HEK293 (cell line): ENCODE results near the gene SVOPL.

ENCODE experiments used
- BCL6B ChIP-seq: fragments of 450-650 bp; formaldehyde crosslinking; IDR thresholded peaks from 2 replicates; pipeline ENCODE4 v1.5.1; 2017; ENCODE audit warnings: missing biosample characterization, missing genetic modification characterization
- CTCF ChIP-seq: fragments of 450-650 bp; formaldehyde crosslinking; IDR thresholded peaks from 2 replicates; pipeline ENCODE4 v1.5.1; 2016; ENCODE audit warnings: missing biosample characterization, missing genetic modification characterization
- GLI4 ChIP-seq: fragments of 450-650 bp; formaldehyde crosslinking; IDR thresholded peaks from 2 replicates; pipeline ENCODE4 v1.5.1; 2016; ENCODE audit warnings: missing biosample characterization, missing genetic modification characterization
- ZBTB1 ChIP-seq: fragments of 450-650 bp; formaldehyde crosslinking; IDR thresholded peaks from 2 replicates; pipeline ENCODE4 v1.5.1; 2016; ENCODE audit warnings: missing biosample characterization, missing genetic modification characterization
- ZEB2 ChIP-seq: fragments of 450-650 bp; formaldehyde crosslinking; IDR thresholded peaks from 2 replicates; pipeline ENCODE4 v1.5.1; 2016; ENCODE audit warnings: missing biosample characterization, missing genetic modification characterization
- ZNF2 ChIP-seq: fragments of 450-650 bp; formaldehyde crosslinking; IDR thresholded peaks from 2 replicates; pipeline ENCODE4 v1.5.1; 2016; ENCODE audit warnings: missing biosample characterization, missing genetic modification characterization
- ZNF248 ChIP-seq: fragments of 450-650 bp; formaldehyde crosslinking; IDR thresholded peaks from 2 replicates; pipeline ENCODE4 v1.5.1; 2017; ENCODE audit warnings: missing biosample characterization, missing genetic modification characterization
- ZNF274 ChIP-seq, 2 experiments: fragments of 200-500 bp in 1 of 2; fragments of 450-650 bp in 1 of 2; sonication (Bioruptor generic) in 1 of 2; formaldehyde crosslinking in 1 of 2; IDR thresholded peaks; 2 replicates each; pipeline versions ENCODE4 v1.5.1 to v1.6.1; 2014 to 2016; ENCODE audit warnings: borderline replicate concordance in 1 of 2, inconsistent platforms in 1 of 2, low read length in 1 of 2, missing biosample characterization in 1 of 2, missing genetic modification characterization in 1 of 2
- ZNF792 ChIP-seq: fragments of 450-650 bp; formaldehyde crosslinking; IDR thresholded peaks from 2 replicates; pipeline ENCODE4 v1.5.1; 2016; ENCODE audit warnings: missing biosample characterization, missing genetic modification characterization

GRCh38 chr7:138630059-138630610, 71.0 kb downstream of the SVOPL start:
- TF ChIP-seq GLI4 (no peak), ZNF792 (tag by site-specific recombination) (no peak), ZEB2 (tag by site-specific recombination) (no peak), CTCF (tag by site-specific recombination) (no peak), ZNF248 (tag by site-specific recombination) (no peak), ZBTB1 (no peak), BCL6B (tag by site-specific recombination) (no peak), ZNF274 (IDR thresholded peaks at IDR 0.05; ENCODE audit: low read length) (no peak), ZNF274 (tag by site-specific recombination; IDR thresholded peaks at IDR 0.05; ENCODE audit: borderline replicate concordance) (no peak), ZNF2 (tag by site-specific recombination) (no peak)
